Measurements from ENCODE around the gene TMEM59L.

TMEM59L gene

GRCh38 chr19:18605546-18606280 is 7.0 kb upstream of the TMEM59L start (continued):
- TF ChIP-seq ZNF221 (tag by site-specific recombination; IDR thresholded peaks at IDR 0.05; ENCODE audit: borderline replicate concordance) (no peak), ZNF133 (tag by site-specific recombination; IDR thresholded peaks at IDR 0.05) (no peak), ZNF394 (tag by site-specific recombination; IDR thresholded peaks at IDR 0.05; ENCODE audit: borderline replicate concordance) (no peak), ZBTB21 (tag by site-specific recombination; IDR thresholded peaks at IDR 0.05) (no peak)

DNA sequence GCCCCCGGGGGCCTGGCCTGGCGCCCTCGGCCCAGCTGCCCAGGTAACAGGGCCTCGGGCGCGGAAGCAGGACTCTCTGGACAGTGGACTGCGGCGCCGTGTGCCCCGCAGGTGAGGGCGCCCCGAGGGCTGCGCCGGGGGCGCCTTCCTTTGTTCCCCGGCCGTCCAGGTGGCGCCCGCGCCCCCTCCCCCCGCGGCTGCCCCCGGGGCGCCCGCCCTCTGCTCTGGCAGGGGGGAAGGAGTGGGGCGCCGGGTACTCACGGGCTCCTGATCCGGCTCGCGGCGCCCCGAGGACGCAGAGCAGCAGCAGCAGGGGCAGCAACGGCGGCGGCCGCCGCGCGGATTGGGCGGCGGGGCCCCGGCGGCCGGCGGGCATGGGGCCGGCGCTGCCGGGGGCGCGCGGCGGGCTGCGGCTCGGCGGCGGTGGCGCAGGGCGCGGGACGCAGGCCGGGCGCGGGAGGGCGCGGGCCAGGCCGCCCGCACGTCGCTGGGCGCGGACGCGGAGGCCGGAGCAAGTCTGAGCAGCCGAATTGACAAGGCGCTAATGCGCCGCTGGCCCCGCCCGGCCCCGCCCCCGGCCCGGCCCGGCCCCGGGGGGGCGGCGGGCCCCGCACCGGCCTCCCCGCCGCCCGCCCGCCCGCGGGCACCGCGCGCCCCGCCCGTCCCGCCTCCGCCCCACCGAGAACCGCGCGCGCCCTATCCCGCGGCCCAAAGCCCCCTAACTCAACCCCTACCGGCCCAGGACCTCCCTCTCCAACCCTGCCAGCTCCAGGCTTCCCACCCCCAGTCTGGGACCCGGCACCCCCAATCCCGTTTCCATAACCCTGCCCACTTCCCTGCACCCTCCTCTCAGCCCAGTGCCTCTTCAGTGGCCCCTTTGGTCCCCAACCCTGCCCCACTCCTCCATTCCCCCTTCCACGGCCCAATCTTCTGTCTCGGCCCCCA is 6.1 kb upstream of the TMEM59L start, which contains the start of gene CRLF1:
Gene CRLF1 (minus strand): TSS at position 519 of the 945 bp plus-strand sequence. CDS start 143 bp downstream, at position 376.
- ChIA-PET CTCF (interaction anchor here (0.6 to 2.0 kb wide), 2 partner anchors 46 to 241 kb away, joined by 3 to 4 read pairs; no protein-coding TSS in a partner anchor), POLR2A (interaction anchor here (0.6 to 1.8 kb wide), 4 partner anchors 14 to 226 kb away, joined by 3 to 4 read pairs (median 4); no protein-coding TSS in a partner anchor)
- peak within 1 kb of the TSS; percentile 41 for H3K4me3 ChIP-seq (ENCODE audit: low read depth, low read length)
- H3K36me3 ChIP-seq (ENCODE audit: control insufficient read depth in 2 of 2, insufficient read depth in 1 of 2, low read length in 2 of 2), result no peaks in the 10 kb centered on the region
- no peak within 1 kb of the TSS for H3K27ac ChIP-seq (ENCODE audit: extremely low read depth, low read depth, low read length)
- no peaks in the 10 kb centered on the region; the same call in 1 of the 2 replicates for H3K4me1 ChIP-seq (ENCODE audit: control insufficient read depth, insufficient read depth, low read length)
- no peaks in the 10 kb centered on the region for H3K9me3 ChIP-seq (ENCODE audit: control insufficient read depth, insufficient read depth, low read depth, low read length)
- TF ChIP-seq ZFP69B (tag by site-specific recombination; IDR thresholded peaks at IDR 0.05), result no peak
- no peak for TF ChIP-seq ZNF354C (tag by site-specific recombination; IDR thresholded peaks at IDR 0.05; ENCODE audit: borderline replicate concordance, low read depth)
- TF ChIP-seq SP3 (tag by site-specific recombination; IDR thresholded peaks at IDR 0.05), result peak; percentile 85
- no peak for TF ChIP-seq ZNF121 (tag by site-specific recombination; IDR thresholded peaks at IDR 0.05)
- TF ChIP-seq ZNF23 (tag by site-specific recombination; IDR thresholded peaks at IDR 0.05; ENCODE audit: borderline replicate concordance), result no peak
- TF ChIP-seq ZNF10 (tag by site-specific recombination; IDR thresholded peaks at IDR 0.05), result no peak
- TF ChIP-seq ZBTB48 (tag by site-specific recombination; IDR thresholded peaks at IDR 0.05), result peak; percentile 53; the same call in 1 of the 2 replicates
- TF ChIP-seq ZFHX2 (tag by site-specific recombination; conservative IDR thresholded peaks at IDR 0.05), result no peak
- peak; percentile 80 for TF ChIP-seq KLF1 (tag by site-specific recombination; IDR thresholded peaks at IDR 0.05)
- TF ChIP-seq, protein P1, sequence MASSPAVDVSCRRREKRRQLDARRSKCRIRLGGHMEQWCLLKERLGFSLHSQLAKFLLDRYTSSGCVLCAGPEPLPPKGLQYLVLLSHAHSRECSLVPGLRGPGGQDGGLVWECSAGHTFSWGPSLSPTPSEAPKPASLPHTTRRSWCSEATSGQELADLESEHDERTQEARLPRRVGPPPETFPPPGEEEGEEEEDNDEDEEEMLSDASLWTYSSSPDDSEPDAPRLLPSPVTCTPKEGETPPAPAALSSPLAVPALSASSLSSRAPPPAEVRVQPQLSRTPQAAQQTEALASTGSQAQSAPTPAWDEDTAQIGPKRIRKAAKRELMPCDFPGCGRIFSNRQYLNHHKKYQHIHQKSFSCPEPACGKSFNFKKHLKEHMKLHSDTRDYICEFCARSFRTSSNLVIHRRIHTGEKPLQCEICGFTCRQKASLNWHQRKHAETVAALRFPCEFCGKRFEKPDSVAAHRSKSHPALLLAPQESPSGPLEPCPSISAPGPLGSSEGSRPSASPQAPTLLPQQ (tag by site-specific recombination; IDR thresholded peaks at IDR 0.05), result 0 out of 2 replicates have a peak, but pooled peaks have one; percentile 37
- 0 out of 2 replicates have a peak, but pooled peaks have one; percentile 74 for TF ChIP-seq ZBTB7A (tag by site-specific recombination; IDR thresholded peaks at IDR 0.05; ENCODE audit: low read depth)
- 0 out of 2 replicates have a peak, but pooled peaks have one; percentile 32 for TF ChIP-seq KLF7 (tag by site-specific recombination; IDR thresholded peaks at IDR 0.05; ENCODE audit: borderline replicate concordance)
- peak; percentile 79 for TF ChIP-seq ZNF335 (tag by site-specific recombination; conservative IDR thresholded peaks at IDR 0.05)
- peak; percentile 87 for TF ChIP-seq ZBTB8A (tag by site-specific recombination; IDR thresholded peaks at IDR 0.05)
- peak; percentile 33; the same call in 1 of the 2 replicates for TF ChIP-seq GLIS2 (tag by site-specific recombination; IDR thresholded peaks at IDR 0.05)
- peak; percentile 69 for TF ChIP-seq PATZ1 (tag by site-specific recombination; IDR thresholded peaks at IDR 0.05)
- peak; percentile 26; the same call in 1 of the 2 replicates for TF ChIP-seq GLIS1 (tag by site-specific recombination; IDR thresholded peaks at IDR 0.05)
- TF ChIP-seq BCL11B (tag by site-specific recombination; IDR thresholded peaks at IDR 0.05; ENCODE audit: low read depth), result no peak
- no peak for TF ChIP-seq KLF16 (tag by site-specific recombination; IDR thresholded peaks at IDR 0.05)
- TF ChIP-seq ZBTB10 (tag by site-specific recombination; IDR thresholded peaks at IDR 0.05), result peak; percentile 56; the same call in 1 of the 2 replicates
- peak; percentile 82 for TF ChIP-seq ZNF398 (tag by site-specific recombination; IDR thresholded peaks at IDR 0.05)
